K562 (cell line): ENCODE results near the gene PRR36. TPM values are rescaled to one million over a fixed set of nuclear protein-coding genes. Genes with fewer than 3 reads are reported as not detected.

Source experiments
- BACH1 ChIP-seq: fragments of 200-800 bp; sonication (Bioruptor generic); IDR thresholded peaks from 2 replicates; pipeline ENCODE4 v1.6.1; 2016; ENCODE audit warnings: missing genetic modification characterization, missing compliant biosample characterization
- BRD9 ChIP-seq: fragments of 450-650 bp; IDR thresholded peaks from 2 replicates; pipeline ENCODE4 v1.6.1; 2018; ENCODE audit warnings: low read depth; ENCODE audit not compliant: partially characterized antibody
- C11orf30 ChIP-seq: fragments of 450-650 bp; IDR thresholded peaks from 2 replicates; pipeline ENCODE4 v1.6.1; 2016; ENCODE audit warnings: low read depth, mild to moderate bottlenecking
- CXXC5 ChIP-seq: fragments of 250-450 bp; sonication (Bioruptor Pico); IDR thresholded peaks from 2 replicates; pipeline ENCODE4 v1.8.0; 2022; ENCODE audit warnings: inconsistent platforms, mild to moderate bottlenecking, moderate library complexity
- DPF2 ChIP-seq: fragments of 450-650 bp; IDR thresholded peaks from 2 replicates; pipeline ENCODE4 v1.6.1; 2016
- HDAC2 ChIP-seq: fragments of 450-650 bp; IDR thresholded peaks from 2 replicates; pipeline ENCODE4 v1.6.1; 2016; ENCODE audit warnings: mild to moderate bottlenecking
- HNRNPK ChIP-seq: fragments of 200-400 bp; formaldehyde crosslinking; IDR thresholded peaks from one replicate; pipeline ENCODE4 v1.6.1; 2018; ENCODE audit warnings: mild to moderate bottlenecking, low read depth, low read length; ENCODE audit not compliant: poor library complexity, severe bottlenecking
- KDM5B ChIP-seq: fragments of 200-600 bp; sonication (generic); IDR thresholded peaks from 2 replicates; pipeline ENCODE4 v1.6.1; 2012; ENCODE audit warnings: low read depth, mild to moderate bottlenecking, moderate library complexity, low read length, control low read depth, inconsistent platforms; ENCODE audit not compliant: insufficient replicate concordance
- KLF1 ChIP-seq: fragments of 450-650 bp; IDR thresholded peaks from 2 replicates; pipeline ENCODE4 v1.6.1; 2016; ENCODE audit warnings: missing genetic modification characterization, missing compliant biosample characterization
- MTA3 ChIP-seq: fragments of 450-650 bp; formaldehyde crosslinking; IDR thresholded peaks from 2 replicates; pipeline ENCODE4 v1.6.1; 2017; ENCODE audit warnings: mild to moderate bottlenecking, borderline replicate concordance
- MTF1 ChIP-seq: fragments of 250-450 bp; sonication (Bioruptor Pico); IDR thresholded peaks from 2 replicates; pipeline ENCODE4 v1.9.0; 2021; ENCODE audit warnings: moderate library complexity, mild to moderate bottlenecking, inconsistent platforms, borderline replicate concordance
- PHF20 ChIP-seq: fragments of 450-650 bp; IDR thresholded peaks from 2 replicates; pipeline ENCODE4 v1.6.1; 2018; ENCODE audit not compliant: partially characterized antibody
- POLR2H ChIP-seq: IDR thresholded peaks from 2 replicates; pipeline ENCODE4 v1.6.1; 2016; ENCODE audit warnings: missing genetic modification characterization, low read depth, mild to moderate bottlenecking, control low read depth, missing compliant biosample characterization, moderate library complexity
- POLR3G ChIP-seq: IDR thresholded peaks from 2 replicates; pipeline ENCODE4 v1.6.1; 2011; ENCODE audit not compliant: insufficient read length, insufficient replicate concordance; ENCODE audit errors: extremely low read depth
- RAD51 ChIP-seq: fragments of 450-650 bp; IDR thresholded peaks from 2 replicates; pipeline ENCODE4 v1.7.1; 2016; ENCODE audit warnings: low read depth, mild to moderate bottlenecking, borderline replicate concordance
- SNAPC5 ChIP-seq: fragments of 250-450 bp; sonication (Bioruptor Pico); IDR thresholded peaks from 2 replicates; pipeline ENCODE4 v1.8.0; 2021; ENCODE audit warnings: moderate library complexity, mild to moderate bottlenecking, inconsistent platforms
- SREBF2 ChIP-seq: sonication (generic); formaldehyde crosslinking; IDR thresholded peaks from 2 replicates; pipeline ENCODE4 v1.4.0; 2020; ENCODE audit warnings: mild to moderate bottlenecking, missing genetic modification reagents
- STAT6 ChIP-seq: sonication (generic); formaldehyde crosslinking; IDR thresholded peaks from 2 replicates; pipeline ENCODE4 v1.8.1; 2023; ENCODE audit warnings: mild to moderate bottlenecking, missing genetic modification reagents
- TAF7 ChIP-seq: fragments of 450-650 bp; IDR thresholded peaks from 2 replicates; pipeline ENCODE4 v1.6.1; 2016; ENCODE audit warnings: missing genetic modification characterization, missing compliant biosample characterization
- ZC3H4 ChIP-seq: sonication (generic); formaldehyde crosslinking; IDR thresholded peaks from 2 replicates; pipeline ENCODE4 v1.9.0; 2021; ENCODE audit warnings: missing genetic modification reagents, borderline replicate concordance
- ZEB2 ChIP-seq: fragments of 450-650 bp; IDR thresholded peaks from 2 replicates; pipeline ENCODE4 v1.6.1; 2016
- ZKSCAN1 ChIP-seq: fragments of 150-350 bp; IDR thresholded peaks from 2 replicates; pipeline ENCODE4 v1.6.1; 2016; ENCODE audit warnings: low read depth, low read length
- ZNF311 ChIP-seq: fragments of 250-450 bp; sonication (Bioruptor Pico); IDR thresholded peaks from 2 replicates; pipeline ENCODE4 v1.4.0; 2020; ENCODE audit warnings: mild to moderate bottlenecking, moderate library complexity
- ZNF444 ChIP-seq: fragments of 250-450 bp; sonication (Bioruptor Pico); IDR thresholded peaks from 2 replicates; pipeline ENCODE4 v1.4.0; 2020; ENCODE audit warnings: mild to moderate bottlenecking, moderate library complexity
- ZNF655 ChIP-seq: fragments of 250-450 bp; sonication (Bioruptor Pico); IDR thresholded peaks from 2 replicates; pipeline ENCODE4 v1.5.0; 2021
- ZNF76 ChIP-seq: fragments of 250-450 bp; sonication (Bioruptor Pico); IDR thresholded peaks from 2 replicates; pipeline ENCODE4 v1.4.0; 2020; ENCODE audit warnings: mild to moderate bottlenecking, moderate library complexity, borderline replicate concordance
- ZNF79 ChIP-seq: fragments of 250-450 bp; sonication (Bioruptor Pico); IDR thresholded peaks from 2 replicates; pipeline ENCODE4 v1.4.0; 2020; ENCODE audit warnings: low read depth, mild to moderate bottlenecking, moderate library complexity
- polyA plus RNA-seq, 8 experiments: library from polyadenylated mRNA; depleted of rRNA in 4 of 8; stranded (reverse) in 5 of 8; unstranded in 3 of 8; fragments of >200 nt; fragmentation: Nextera tagmentation in 2 of 8; fragmentation: Illumina TruSeq in 1 of 8; extraction: Ambion mirVana in 2 of 8; extraction: Trizol in 1 of 8; gene quantifications; 2 replicates each; pipeline versions ENCODE4 v1.2.1 to v1.2.3, GENCODE V29; 2011 to 2014; ENCODE audit warnings: inconsistent platforms in 1 of 8, missing spikeins in 1 of 8
- total RNA-seq, 7 experiments: library from RNA; depleted of rRNA in 6 of 7; stranded (reverse); fragments of >200 nt in 6 of 7; fragmentation: Illumina TruSeq in 2 of 7; extraction: Trizol in 2 of 7; gene quantifications; 2 replicates each; pipeline versions ENCODE4 v1.2.1 to v1.2.3, GENCODE V29; 2011 to 2021; ENCODE audit warnings: low replicate concordance in 1 of 7

PRR36 gene
- total and polyA plus RNA-seq, 9 of the 15 experiments (the other 6 are each of a cell fraction or from before 2014, with no cell fraction given) = 0.05 to 0.42 (median 0.06) TPM; not detected in 6

- TF ChIP-seq HDAC2 (0 out of 2 replicates have a peak, but pooled peaks have one; percentile 55), ZKSCAN1 (0 out of 2 replicates have a peak, but pooled peaks have one; percentile 37), SREBF2 (CRISPR knock-in tag) (no peak), ZNF655 (CRISPR knock-in tag) (no peak), HNRNPK (no peak), ZNF444 (CRISPR knock-in tag) (peak; percentile 47; the same call in 1 of the 2 replicates), DPF2 (0 out of 2 replicates have a peak, but pooled peaks have one; percentile 33), KLF1 (peak; percentile 33; the same call in 1 of the 2 replicates), KDM5B (peak; percentile 88), ZNF76 (CRISPR knock-in tag) (no peak), BRD9 (no peak), RAD51 (no peak), SNAPC5 (no peak), TAF7 (tag) (peak; percentile 73), MTA3 (peak; percentile 96), POLR2H (tag) (peak; percentile 72; the same call in 1 of the 2 replicates), ZNF311 (CRISPR knock-in tag) (no peak), CXXC5 (CRISPR knock-in tag) (peak; percentile 78), ZNF79 (CRISPR knock-in tag) (no peak), PHF20 (peak; percentile 39), BACH1 (tag) (no peak), ZC3H4 (CRISPR knock-in tag) (no peak), POLR3G (no peak), ZEB2 (no peak), C11orf30 (peak; percentile 22; the same call in 1 of the 2 replicates), STAT6 (CRISPR knock-in tag) (no peak), MTF1 (no peak)
These were observed 29.3 kb upstream of the PRR36 start, which contains the start of gene MAP2K7 (continued) for GRCh38 chr19:7903244-7904073.
